Heart right ventricle (tissue), 16 donors: ENCODE results near the gene ASCL4. TPM values are rescaled to one million over a fixed set of nuclear protein-coding genes. Genes with fewer than 3 reads are reported as not detected.

Experiments used
- ATAC-seq, 8 donors: fragments of 200-7000 bp; cut with Tn5 transposase; one replicate each; pipeline ENCODE4 v1.9.1; 2020; ENCODE audit warnings: mild to moderate bottlenecking in 8 of 8, moderate library complexity in 8 of 8, moderate number of reproducible peaks in 1 of 8
- DNase-seq, 2 donors: peaks; one replicate each; pipeline ENCODE4 v3.0.0-alpha.2; 2020
- H3K27ac ChIP-seq, 10 donors: fragments of 200-600 bp; sonication (generic) in 2 of 10; one replicate each; pipeline versions ENCODE4 v1.5.0 to v1.8.0; 2020 to 2022; ENCODE audit warnings: mild to moderate bottlenecking in 3 of 10
- H3K27me3 ChIP-seq, 7 donors: fragments of 200-600 bp; one replicate each; pipeline ENCODE4 v1.8.0; 2021 to 2022; ENCODE audit warnings: mild to moderate bottlenecking in 2 of 7
- H3K36me3 ChIP-seq, 9 donors: fragments of 200-600 bp; sonication (generic) in 1 of 9; one replicate each; pipeline versions ENCODE4 v1.5.0 to v1.8.0; 2020 to 2022; ENCODE audit warnings: mild to moderate bottlenecking in 2 of 9
- H3K4me1 ChIP-seq, 9 donors: fragments of 200-600 bp; sonication (generic) in 1 of 9; one replicate each; pipeline versions ENCODE4 v1.5.0 to v1.8.0; 2020 to 2022; ENCODE audit warnings: mild to moderate bottlenecking in 4 of 9
- H3K4me3 ChIP-seq, 10 donors: fragments of 200-600 bp; sonication (generic) in 2 of 10; one replicate each; pipeline versions ENCODE4 v1.5.0 to v1.8.0; 2020 to 2022; ENCODE audit warnings: mild to moderate bottlenecking in 7 of 10, moderate library complexity in 2 of 10
- H3K9me3 ChIP-seq, 11 donors: fragments of 200-600 bp in 10 of 11; sonication (generic) in 2 of 11; one replicate each; pipeline versions ENCODE4 v1.5.0 to v1.8.0; 2013 to 2022; ENCODE audit warnings: mild to moderate bottlenecking in 2 of 11, control low read depth in 1 of 11, moderate library complexity in 1 of 11
- CTCF ChIP-seq, 9 donors: fragments of 200-600 bp; sonication (generic) in 2 of 9; IDR thresholded peaks; one replicate each; pipeline versions ENCODE4 v1.5.0 to v1.8.0; 2021 to 2022; ENCODE audit warnings: antibody characterized with exemption in 9 of 9, mild to moderate bottlenecking in 5 of 9, moderate library complexity in 1 of 9
- WGBS, 2 donors: extraction: QIAGEN DNeasy Blood & Tissue Kit; methylation state at CpG; one replicate each; pipeline ENCODE4 v1.1.7; 2013; ENCODE audit warnings: inconsistent platforms in 1 of 2; 5-methylcytosine and 5-hydroxymethylcytosine counted together
- intact Hi-C, 10 donors: fragments of 100-400 bp; cut with DNase I; formaldehyde crosslinking; loops; one replicate each; pipeline versions ENCODE4 v1.11.1 to v1.14.2; 2022
- polyA plus RNA-seq, 2 donors: library from polyadenylated mRNA; stranded (reverse); fragments of 200-250 nt; gene quantifications; one replicate each; pipeline ENCODE4 v1.2.3, GENCODE V29; 2013
- total RNA-seq, 10 donors: library from RNA; stranded (reverse); fragmentation: NEBNext Ultra II Directional in 3 of 10; extraction: Animal tissue kit (Norgen Biotek cat#: 25700) in 3 of 10; gene quantifications; one replicate each; pipeline versions ENCODE4 v1.2.1 to v1.2.4, GENCODE V29; 2021 to 2023
- donor health status: Arrhythmogenic right ventricular cardiomyopathy.
- donor health status: ischemic (EF 13 %, LVEDD 7.1; RV severe dilation, severe dysfunction).
- donor health status: healthy with polysubstance abuse.
- donor health status: DM: no; HTN: yes; CAD: no.
- donor health status: DM: no; HTN: no; CAD: no.
- donor health status: ischemic (EF 25% LVEDD 6.9; RV normal size, moderate dysfunction).
- donor health status: ischemic (EF 25% LVEDD 5.7; RV mildly dilated, moderate dysfunction).
- donor health status: healthy.
- donor health status: DM: yes; HTN: yes; CAD: no.
- donor health status: Ischemic cardiomyopathy.
- donor health status: ischemic (EF 35%, LVEDD 5.7; RV mildly dilated, moderate dysfunction).
- donor health status: nonischemic (EF 11% LVEDD 7.7; RV severe dilation, severe dysfunction).
- donor health status: DM: yes; HTN: yes; CAD: no.
- donor health status: PGD.
- donor health status: ischemic (EF 29% LVEDD 5.4; RV normal size, mild dysfunction).
- donor health status: nonischemic (EF 23%, LVEDD 6.1; RV moderate dilation, normal function).

Gene ASCL4
- total and polyA plus RNA-seq, 12 donors, result not detected

- no peak for TF ChIP-seq CTCF (IDR thresholded peaks at IDR 0.05)
- DNase-seq (no peak), ATAC-seq (peak in 3 of 8 donors; percentile 14 to 67 (median 35))
- Histone ChIP-seq H3K9me3 (no peaks in the 10 kb centered on the region), H3K4me3 (no peak overlapping the region), H3K4me1 (peaks cover 0 to 28% (median 12%) of the 10 kb centered on the region in 9 donors), H3K27ac (peak overlapping the region in 1 of 10 donors; percentile 71), H3K27me3 (no peaks in the 10 kb centered on the region), H3K36me3 (peaks cover 0 to 99% (median 51%) of the 10 kb centered on the region in 9 donors)
- intact Hi-C loops, result no loop called here
- WGBS, 2 donors, result 71 to 79% methylated on average over 6 of the region's 6 CpGs
These were observed 26.0 kb upstream of the ASCL4 start for GRCh38 chr12:107748472-107748871.

- peaks cover 0 to 99% (median 52%) of the 10 kb centered on the region in 9 donors for H3K36me3 ChIP-seq
- no peaks in the 10 kb centered on the region for H3K9me3 ChIP-seq
- no peak for TF ChIP-seq CTCF (IDR thresholded peaks at IDR 0.05)
- ATAC-seq (no peak), DNase-seq (no peak)
- H3K4me1 ChIP-seq, result peaks cover 0 to 28% (median 12%) of the 10 kb centered on the region in 9 donors
- no peaks in the 10 kb centered on the region for H3K27me3 ChIP-seq
- WGBS, 2 donors, result 90 to 96% methylated on average over 1 of the region's 1 CpG
- intact Hi-C loops, result no loop called here
- H3K4me3 ChIP-seq, result no peak overlapping the region
- peak overlapping the region in 1 of 10 donors; percentile 71 for H3K27ac ChIP-seq
These were observed 25.4 kb upstream of the ASCL4 start for GRCh38 chr12:107749083-107749482.

GRCh38 chr12:107759410-107759809 lies 15.1 kb upstream of the ASCL4 start:
- ATAC-seq (no peak), DNase-seq (no peak)
- Histone ChIP-seq H3K4me1 (peaks cover 0 to 39% (median 31%) of the 10 kb centered on the region in 9 donors), H3K27ac (peak overlapping the region in 2 of 10 donors; percentile 84 to 89), H3K9me3 (peaks cover 0 to 3% (median 0%) of the 10 kb centered on the region in 11 donors), H3K36me3 (peaks cover 0 to 46% (median 25%) of the 10 kb centered on the region in 9 donors), H3K27me3 (no peaks in the 10 kb centered on the region), H3K4me3 (peak overlapping the region in 7 of 10 donors; percentile 70 to 94 (median 91))
- intact Hi-C loops, result loop anchor here in 3 of 10 donors (5.0 to 10.0 kb wide), 3 partner anchors 62 to 75 kb away; partner anchors contain the start of gene PWP1 (in 1 of the 3)
- TF ChIP-seq CTCF (IDR thresholded peaks at IDR 0.05), result no peak
- 54 to 59% methylated on average over 3 of the region's 3 CpGs for WGBS, 2 donors

- intact Hi-C loops, result loop anchor here in 4 of 10 donors (5.0 to 10.0 kb wide), 2 partner anchors 78 to 124 kb away; no protein-coding TSS in a partner anchor
- peak overlapping the region; percentile 62 to 89 (median 82) for H3K27ac ChIP-seq
- peaks cover 0 to 39% (median 31%) of the 10 kb centered on the region in 9 donors for H3K4me1 ChIP-seq
- no peaks in the 10 kb centered on the region for H3K27me3 ChIP-seq
- DNase-seq, result peak; percentile 6 to 33
- H3K4me3 ChIP-seq, result peak overlapping the region; percentile 66 to 94 (median 90)
- no peak for TF ChIP-seq CTCF (IDR thresholded peaks at IDR 0.05)
- ATAC-seq, result peak in 1 of 8 donors; percentile 1
- H3K9me3 ChIP-seq, result peaks cover 0 to 3% (median 0%) of the 10 kb centered on the region in 11 donors
- peaks cover 0 to 37% (median 17%) of the 10 kb centered on the region in 9 donors for H3K36me3 ChIP-seq
- WGBS, 2 donors, result 2 to 3% methylated on average over 30 of the region's 30 CpGs
These were observed 14.2 kb upstream of the ASCL4 start for GRCh38 chr12:107760207-107760808.
